H4 (cell line): ENCODE measurements around the gene YBX2. TPM values are rescaled to one million over a fixed set of nuclear protein-coding genes. Genes with fewer than 3 reads are reported as not detected.
A peak's percentile ranks its signal among the peaks of the same experiment; 100 is the strongest.
"Not testable (repeated sequence)": the region's sequence is repeated elsewhere in the genome, so short reads cannot be mapped to it uniquely, and the experiment has no call there.

Experiments
- DNase-seq: peaks from one replicate; pipeline ENCODE4 v3.0.0-alpha.2; 2015; ENCODE audit warnings: low spot score
- total RNA-seq: library from RNA; depleted of rRNA; stranded (reverse); fragments of >200 nt; shearing (Covaris generic); gene quantifications from 2 replicates; pipeline ENCODE4 v1.2.3, GENCODE V29; 2014; rRNA removed

The YBX2 gene
- not detected in 2 replicates for total RNA-seq

- DNase-seq = no peak
Observed at GRCh38 chr17:7294614-7295153, at the start of gene YBX2. YBX2 (minus strand) TSS chr17:7294639; CDS start chr17:7294500, 139 bp downstream.

GRCh38 chr17:7343250-7343649, 48.8 kb upstream of the YBX2 start:
- DNase-seq = no peak

DNA sequence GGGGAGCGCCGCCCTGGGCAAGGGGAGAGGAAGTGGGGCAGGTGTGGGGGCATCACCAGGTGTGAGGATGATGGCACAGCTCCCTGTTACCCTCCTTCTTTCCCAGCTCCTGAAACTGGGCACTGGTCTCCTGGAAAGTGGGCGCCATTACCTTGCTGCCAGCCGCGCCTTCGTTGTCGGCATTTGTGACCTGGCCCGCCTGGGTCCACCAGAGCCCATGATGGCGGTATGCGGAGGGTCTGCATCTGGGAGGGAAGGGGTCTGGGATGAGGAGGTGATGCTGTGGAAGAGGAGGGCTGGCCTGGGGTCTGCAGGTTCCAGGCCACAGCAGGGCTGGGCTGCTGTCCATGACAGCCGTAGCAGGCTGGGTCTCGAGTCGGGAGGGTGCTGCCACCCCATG, 47.4 kb upstream of the YBX2 start:
- DNase-seq = no peak

GRCh38 chr17:7340179-7340578, 45.7 kb upstream of the YBX2 start:
- no peak for DNase-seq

- DNase-seq = not testable (repeated sequence)
Observed at GRCh38 chr17:7337600-7337999, 43.2 kb upstream of the YBX2 start.

- DNase-seq = no peak
Observed at GRCh38 chr17:7336240-7337175, 42.1 kb upstream of the YBX2 start, which contains the start of gene ACAP1. ACAP1 (plus strand) TSS chr17:7336529; CDS start chr17:7336735, 206 bp downstream.

- not testable (repeated sequence) for DNase-seq
Observed at GRCh38 chr17:7335765-7336164, 41.3 kb upstream of the YBX2 start.

DNA sequence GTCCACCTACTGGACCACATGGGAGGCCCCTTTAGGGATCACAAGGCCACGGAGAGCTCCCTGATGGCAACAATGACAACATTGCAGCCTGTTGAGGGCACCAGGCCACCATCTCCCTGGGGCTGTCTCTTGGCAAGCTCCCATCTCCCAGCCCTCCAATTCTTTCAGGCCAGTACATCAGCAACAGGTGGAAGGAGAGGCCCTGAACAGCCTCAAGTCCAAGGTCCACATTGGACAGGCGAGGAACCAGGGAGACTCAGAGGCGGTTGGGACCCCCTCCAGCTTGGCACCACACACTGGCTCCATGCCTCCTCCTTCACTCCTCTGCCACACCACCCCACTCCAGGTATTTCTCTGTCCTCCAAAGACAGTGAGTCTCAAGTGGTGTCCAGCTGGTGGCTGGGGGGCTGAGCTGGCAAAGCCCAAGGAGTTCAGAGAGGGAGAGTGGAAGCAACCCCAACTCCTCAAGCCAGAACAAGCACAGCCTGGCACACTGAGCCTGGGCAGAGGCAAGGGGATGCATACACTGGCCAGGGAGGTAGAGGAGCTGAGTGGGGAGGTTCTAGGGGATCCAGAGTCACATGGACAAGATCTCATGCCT, 40.6 kb upstream of the YBX2 start:
- no peak for DNase-seq

- not testable (repeated sequence) for DNase-seq
Observed at GRCh38 chr17:7332600-7333069, 38.2 kb upstream of the YBX2 start.

GRCh38 chr17:7332111-7332510, 37.7 kb upstream of the YBX2 start:
- DNase-seq = no peak

- DNase-seq = no peak
Observed at GRCh38 chr17:7330638-7331015, 36.2 kb upstream of the YBX2 start.

DNA sequence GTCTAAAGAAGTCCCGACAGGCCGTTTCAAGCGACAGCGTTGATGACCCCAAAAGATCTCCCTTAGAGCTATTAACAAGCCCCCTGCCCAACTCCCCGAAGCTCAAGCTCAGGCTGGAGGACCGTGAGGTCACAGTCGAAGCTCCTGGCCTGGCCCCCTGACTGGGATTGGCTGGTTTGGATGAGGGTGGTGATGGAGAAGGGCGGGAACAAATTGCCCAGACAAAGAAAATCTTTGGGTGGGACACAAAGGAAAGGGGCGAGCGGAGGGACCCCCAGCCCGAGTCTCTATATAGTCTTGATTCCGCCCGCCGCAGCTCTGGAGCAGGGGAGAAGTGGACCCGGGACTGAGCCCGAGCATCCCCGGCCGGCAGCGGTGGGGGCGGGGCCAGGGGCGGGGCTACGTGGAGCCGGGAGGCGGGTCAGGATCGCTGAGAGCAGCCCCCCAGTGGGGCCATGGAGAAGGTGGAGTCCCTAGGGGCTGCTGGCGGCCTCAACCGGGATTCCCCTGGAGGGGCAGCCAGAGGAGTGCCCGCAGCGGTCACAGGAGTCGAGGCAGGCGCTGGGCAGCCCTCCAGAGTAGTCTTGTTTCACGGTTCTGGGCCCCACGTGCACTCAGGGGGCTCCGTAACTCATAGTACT, 35.7 kb upstream of the YBX2 start:
- DNase-seq = peak; percentile 64

- peak; percentile 95 for DNase-seq
Observed at GRCh38 chr17:7329374-7329996, 35.0 kb upstream of the YBX2 start.

DNA sequence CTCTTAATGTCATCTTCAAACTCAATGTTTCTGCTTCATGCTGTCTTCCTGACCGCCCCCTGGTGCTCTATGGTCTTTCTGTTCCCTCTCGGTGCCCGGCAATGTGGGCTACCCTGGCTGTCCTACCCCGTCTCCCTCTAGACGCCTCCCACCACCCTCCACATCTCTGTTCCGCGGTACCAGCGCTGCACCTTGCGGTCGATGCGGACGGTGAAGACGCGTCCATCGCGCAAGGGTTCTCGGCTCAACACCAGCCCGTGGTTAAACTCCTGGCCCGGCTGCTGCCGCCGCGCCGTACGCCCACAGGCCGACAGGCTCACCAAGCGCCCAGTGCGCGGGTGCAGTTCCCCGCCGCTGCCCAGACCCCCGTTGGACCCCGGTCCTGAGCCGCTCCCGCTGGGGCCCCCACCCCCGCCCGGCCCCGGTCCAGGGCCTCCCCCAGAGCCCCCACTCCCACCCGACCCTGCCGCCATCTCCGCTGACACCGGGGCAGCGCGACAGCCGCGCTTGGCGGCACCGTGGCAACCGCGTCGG, 34.5 kb upstream of the YBX2 start, which contains the start of gene NEURL4:
Gene NEURL4, minus strand, starts transcription at position 496 of the 534 bp plus-strand sequence. Its CDS starts 23 bp downstream, at position 473.
- DNase-seq = no peak

- no peak for DNase-seq
Observed at GRCh38 chr17:7328009-7328408, 33.6 kb upstream of the YBX2 start.

DNA sequence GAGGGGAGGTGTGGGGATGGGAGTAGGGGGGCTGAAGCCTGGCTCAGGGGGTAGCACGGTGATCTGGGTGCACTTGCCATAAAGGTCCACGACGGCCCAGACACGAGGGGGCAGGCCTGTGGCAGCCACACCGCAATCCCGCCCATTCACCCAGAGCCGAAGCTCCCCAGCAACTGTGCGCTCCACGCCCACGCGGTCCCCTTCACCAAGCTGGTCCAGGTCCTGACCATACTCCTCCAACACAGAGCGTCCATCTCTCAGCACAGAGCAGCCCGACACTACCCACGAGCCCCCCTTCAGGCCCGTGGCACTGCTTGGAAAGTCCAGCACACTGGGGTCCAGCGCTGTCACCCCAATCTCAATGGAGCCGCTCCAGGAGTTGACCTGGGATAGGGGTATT, 33.1 kb upstream of the YBX2 start:
- DNase-seq = no peak

GRCh38 chr17:7327056-7327455, 32.6 kb upstream of the YBX2 start:
- DNase-seq = no peak

GRCh38 chr17:7326186-7326585, 31.7 kb upstream of the YBX2 start:
- no peak for DNase-seq

DNA sequence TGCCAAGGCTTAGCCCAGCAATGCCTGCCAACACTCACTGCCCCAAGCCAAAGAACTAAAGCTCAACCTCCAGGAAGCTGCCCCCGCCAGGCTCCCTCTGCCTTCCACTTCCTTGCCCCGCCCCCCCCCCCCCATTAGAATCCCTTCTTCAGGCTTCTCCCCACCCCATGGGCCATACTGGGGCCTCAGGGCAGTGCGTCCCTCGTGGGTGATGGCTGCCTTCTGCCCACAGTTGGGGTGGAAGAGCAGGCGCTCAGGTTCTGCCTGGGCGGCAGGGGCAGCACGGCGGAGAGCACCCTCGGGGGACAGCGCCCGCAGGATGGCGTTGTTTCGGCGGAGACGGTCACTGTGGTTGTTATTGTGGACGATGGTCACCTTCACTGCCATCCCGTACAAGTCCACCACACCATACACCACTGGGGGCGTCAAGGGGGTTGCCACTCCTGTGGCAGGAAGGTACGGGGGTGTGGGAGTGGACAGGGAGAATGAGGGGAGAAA, 30.6 kb upstream of the YBX2 start:
- DNase-seq = no peak

DNA sequence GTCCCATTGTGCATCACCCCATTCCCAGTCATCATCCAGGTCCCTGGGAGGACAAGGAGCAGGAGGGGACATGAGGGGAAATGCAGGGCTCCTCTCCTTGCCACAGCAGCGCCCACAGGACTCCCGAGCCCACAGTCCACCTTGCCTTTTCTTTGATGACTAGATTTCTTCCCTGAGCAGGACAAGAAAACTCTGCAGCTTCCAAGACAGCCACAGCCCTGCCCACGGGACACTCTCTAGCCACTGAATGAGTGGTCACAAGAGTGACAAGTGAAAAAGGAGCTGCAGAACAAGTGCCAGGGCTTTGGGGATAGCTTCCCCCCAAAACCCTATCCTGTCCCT, 30.0 kb upstream of the YBX2 start:
- no peak for DNase-seq
